AG10803 (cell line): ENCODE data around the gene PAX5.

ENCODE experiments used
- DNase-seq: peaks from one replicate; pipeline ENCODE4 v3.0.0; 2010; ENCODE audit warnings: low read depth
- H3K4me3 ChIP-seq: 2 replicates; pipeline ENCODE4 v1.5.1; 2011; ENCODE audit warnings: mild to moderate bottlenecking, low read length, control low read depth
- CTCF ChIP-seq: conservative IDR thresholded peaks from 2 replicates; pipeline ENCODE4 v1.5.1; 2011; ENCODE audit warnings: mild to moderate bottlenecking, low read length, control low read depth, inconsistent platforms

The PAX5 gene

DNA sequence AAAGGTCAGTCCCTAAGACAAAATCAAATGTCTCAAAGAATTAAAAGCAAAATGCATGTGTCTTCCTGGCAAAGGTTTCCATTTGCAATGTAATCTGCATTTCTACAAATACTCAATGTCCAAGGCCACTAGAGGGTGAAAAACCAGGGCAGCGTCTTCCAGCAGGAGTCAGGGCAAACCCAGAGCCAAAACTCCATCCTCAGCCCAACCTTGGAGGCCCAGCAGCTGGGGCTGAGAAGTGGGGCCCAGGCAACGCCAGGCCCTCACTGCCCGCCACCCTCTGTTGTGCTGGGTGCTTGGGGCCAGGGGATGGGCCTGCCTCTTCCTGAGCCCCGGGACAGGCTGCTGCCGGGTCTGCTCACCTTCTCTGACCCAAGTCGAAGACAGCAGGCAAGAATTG is 200.1 kb downstream of the PAX5 start:
- no peak overlapping the region for H3K4me3 ChIP-seq
- no peak for DNase-seq
- no peak for TF ChIP-seq CTCF

GRCh38 chr9:36832164-36832795 is 201.8 kb downstream of the PAX5 start:
- DNase-seq, result no peak

DNA sequence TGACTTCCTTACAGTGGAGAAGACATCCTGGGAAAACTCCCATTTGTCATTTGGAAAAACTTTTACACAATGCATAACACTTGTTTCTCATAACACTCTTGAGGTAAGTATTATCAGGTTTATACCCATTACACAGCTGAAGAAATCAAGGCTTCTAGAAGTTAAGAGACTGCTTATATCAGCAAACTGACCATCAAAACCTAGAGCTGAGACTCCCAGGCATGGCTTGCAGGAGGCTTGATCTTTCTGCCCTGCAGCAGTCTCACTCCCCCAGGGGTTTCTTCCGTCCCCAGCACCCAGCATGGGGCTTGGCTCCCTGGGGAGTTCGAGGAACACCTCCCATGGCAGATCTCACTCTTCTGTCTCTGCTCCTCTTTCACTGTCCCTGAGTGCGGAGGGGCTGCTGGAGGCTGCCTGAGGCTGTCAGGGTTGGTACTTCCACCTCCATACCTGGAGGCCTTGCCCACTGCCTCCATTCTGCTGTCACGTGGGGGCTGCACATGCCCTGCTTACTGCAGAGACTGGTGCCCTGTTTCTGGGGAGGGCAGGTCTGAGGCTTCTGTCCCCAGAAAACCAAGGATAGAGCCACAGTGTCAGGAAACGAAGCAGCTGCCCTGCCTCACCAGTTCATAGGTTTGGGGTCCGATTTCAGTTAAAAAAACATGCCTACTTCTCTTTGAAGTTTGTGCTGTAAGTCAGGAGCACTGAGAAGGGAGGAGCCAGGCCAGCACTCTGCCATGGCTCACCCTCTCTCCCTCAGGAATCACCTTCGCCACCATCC is 202.5 kb downstream of the PAX5 start:
- DNase-seq, result no peak
- TF ChIP-seq CTCF, result no peak

More at GRCh38 chr9:36832164-36832795, 201.8 kb downstream of the PAX5 start:
- no peak overlapping the region for H3K4me3 ChIP-seq
- no peak for TF ChIP-seq CTCF

DNA sequence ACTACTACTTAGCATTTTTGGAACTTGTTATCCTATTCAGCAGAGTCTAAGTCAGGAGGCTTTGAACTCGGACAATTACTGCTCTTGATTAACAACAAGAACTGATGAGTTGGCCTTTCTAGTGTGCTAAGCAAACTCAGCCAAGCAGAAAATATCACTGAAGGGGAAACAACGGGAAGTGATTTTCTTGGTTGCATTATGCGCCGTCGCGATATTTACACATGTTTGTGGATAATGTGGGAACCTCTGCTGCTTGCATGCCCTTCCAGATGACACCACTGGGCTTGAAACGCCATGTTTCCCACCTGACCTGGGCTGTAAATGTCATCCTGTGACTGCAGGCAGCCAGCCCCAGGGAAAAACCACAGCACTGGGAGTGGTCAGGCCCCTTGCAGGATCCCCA is 205.5 kb downstream of the PAX5 start:
- no peak overlapping the region for H3K4me3 ChIP-seq
- TF ChIP-seq CTCF, result no peak
- DNase-seq, result no peak

More for the DNA sequence above, 202.5 kb downstream of the PAX5 start:
- H3K4me3 ChIP-seq, result no peak overlapping the region

GRCh38 chr9:36827593-36827992 is 206.5 kb downstream of the PAX5 start:
- no peak overlapping the region for H3K4me3 ChIP-seq
- TF ChIP-seq CTCF, result no peak
- no peak for DNase-seq

GRCh38 chr9:36826581-36826980 is 207.5 kb downstream of the PAX5 start:
- H3K4me3 ChIP-seq, result no peak overlapping the region
- no peak for DNase-seq
- no peak for TF ChIP-seq CTCF

DNA sequence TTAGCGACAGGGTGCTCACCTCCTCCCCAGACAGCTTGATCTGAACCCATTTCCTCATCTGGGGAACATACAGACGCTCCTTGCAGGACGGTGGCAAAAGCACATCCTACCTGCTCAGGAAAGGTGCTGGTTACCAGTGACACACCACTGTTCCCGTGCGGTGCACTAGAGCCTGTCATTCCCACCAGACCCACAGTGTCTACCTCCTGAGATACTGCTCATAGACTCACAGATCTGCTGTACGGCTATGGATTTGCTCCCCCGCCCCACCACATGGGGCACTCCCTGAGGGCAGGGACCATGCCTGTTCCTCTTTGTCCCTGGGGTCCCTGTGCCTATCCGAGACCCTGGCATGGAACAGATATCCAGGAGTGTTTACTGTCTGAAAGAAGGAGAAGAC is 208.9 kb downstream of the PAX5 start:
- DNase-seq, result no peak
- no peak for TF ChIP-seq CTCF

More for the DNA sequence above, 208.9 kb downstream of the PAX5 start:
- H3K4me3 ChIP-seq, result no peak overlapping the region
